NCI-H1092 treated with DMSO at 0.1 percent for 48 hours (cell line): Measurements from ENCODE around the gene TBC1D22A.

ENCODE experiments used
- DNase-seq: peaks from one replicate; lab custom pipeline; 2025; lab: John Stamatoyannopoulos, UW

TBC1D22A gene

DNA sequence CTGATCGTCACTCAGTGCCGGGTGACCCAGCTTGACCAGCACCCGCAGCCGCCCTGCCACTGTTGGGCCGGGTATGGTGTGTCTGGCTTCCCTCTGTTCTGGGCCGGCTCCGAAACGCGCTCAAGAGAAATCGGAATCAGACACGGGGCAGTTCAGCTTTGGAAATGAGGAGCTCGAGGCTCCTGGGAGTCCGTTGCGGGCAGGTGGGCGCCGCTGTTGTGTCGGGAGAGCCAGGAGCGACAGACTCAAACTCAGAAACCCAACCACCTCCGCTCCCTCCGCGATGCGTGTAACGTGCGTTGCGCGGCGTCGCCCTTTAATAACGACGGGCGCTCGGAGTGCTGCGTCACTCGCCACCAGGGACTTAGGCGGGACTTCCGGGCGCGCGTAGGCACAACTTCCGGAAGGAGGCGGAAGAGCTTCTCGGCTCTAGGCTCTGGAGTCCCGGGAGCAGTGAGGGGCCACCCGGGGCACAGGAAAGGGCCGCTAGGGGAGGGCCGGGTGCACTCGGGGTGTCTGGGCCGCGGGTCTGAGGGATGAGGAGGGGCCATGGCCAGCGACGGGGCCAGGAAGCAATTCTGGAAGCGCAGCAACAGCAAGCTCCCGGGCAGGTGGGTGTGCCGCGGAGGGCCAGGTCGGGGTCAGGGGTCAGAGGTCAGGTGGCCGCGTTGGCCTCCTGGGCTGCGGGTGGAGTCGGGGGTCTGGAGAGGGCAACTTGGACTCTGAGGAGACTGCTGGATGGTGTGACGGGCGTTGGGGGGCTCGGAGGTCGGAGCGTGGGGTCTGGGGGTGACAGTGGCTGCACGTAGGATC is at the start of gene TBC1D22A:
Gene TBC1D22A (plus strand): TSS at position 413 of the 813 bp plus-strand sequence. CDS start 137 bp downstream, at position 550.
- DNase-seq, result peak; percentile 64

GRCh38 chr22:46714550-46714949 is 47.9 kb upstream of the TBC1D22A start:
- no peak for DNase-seq

DNA sequence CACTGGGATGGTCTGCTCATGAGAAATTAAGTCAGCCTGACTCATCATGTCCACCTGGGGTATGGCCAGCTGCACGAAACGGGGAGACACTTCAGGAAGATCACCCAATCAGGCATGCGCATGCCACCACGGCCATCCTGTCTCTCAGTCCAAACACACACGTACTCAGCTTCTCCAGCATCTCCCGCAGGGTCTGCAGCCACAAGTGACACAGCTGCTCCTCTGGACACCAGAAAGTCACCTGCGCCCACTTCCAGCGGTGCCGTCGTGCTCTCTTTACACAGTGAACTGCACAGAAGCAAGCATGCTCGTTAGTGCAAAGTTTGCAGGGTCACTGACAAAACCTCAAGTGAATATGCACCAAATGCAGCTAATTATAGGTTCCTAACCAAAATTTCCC is 42.5 kb upstream of the TBC1D22A start:
- DNase-seq, result no peak

GRCh38 chr22:46721501-46722085 is 40.9 kb upstream of the TBC1D22A start:
- DNase-seq, result no peak

DNA sequence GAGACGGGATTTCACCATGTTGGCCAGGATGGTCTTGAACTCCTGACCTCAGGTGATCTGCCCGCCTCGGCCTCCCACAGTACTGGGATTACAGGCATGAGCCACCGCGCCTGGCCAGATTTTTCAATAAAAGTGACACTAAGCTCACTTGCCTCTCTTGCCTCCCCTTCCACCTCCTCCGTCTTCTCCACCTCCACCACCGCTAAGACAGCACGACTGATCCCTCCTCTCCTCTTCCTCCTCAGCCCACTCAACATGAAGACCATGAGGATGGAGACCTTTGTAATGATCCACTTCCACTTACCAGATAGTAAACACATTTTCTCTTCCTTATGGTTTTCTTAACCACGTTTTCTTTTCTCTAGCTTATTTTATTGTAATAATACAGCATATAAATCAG is 38.6 kb upstream of the TBC1D22A start:
- DNase-seq, result no peak

- no peak for DNase-seq
Measured at GRCh38 chr22:46725096-46725495, 37.4 kb upstream of the TBC1D22A start.

- peak; percentile 43 for DNase-seq
Measured at GRCh38 chr22:46726066-46726985, 36.1 kb upstream of the TBC1D22A start.

GRCh38 chr22:46726986-46727317 is 35.5 kb upstream of the TBC1D22A start:
- DNase-seq, result no peak

GRCh38 chr22:46727813-46728364 is 34.6 kb upstream of the TBC1D22A start:
- DNase-seq, result no peak

DNA sequence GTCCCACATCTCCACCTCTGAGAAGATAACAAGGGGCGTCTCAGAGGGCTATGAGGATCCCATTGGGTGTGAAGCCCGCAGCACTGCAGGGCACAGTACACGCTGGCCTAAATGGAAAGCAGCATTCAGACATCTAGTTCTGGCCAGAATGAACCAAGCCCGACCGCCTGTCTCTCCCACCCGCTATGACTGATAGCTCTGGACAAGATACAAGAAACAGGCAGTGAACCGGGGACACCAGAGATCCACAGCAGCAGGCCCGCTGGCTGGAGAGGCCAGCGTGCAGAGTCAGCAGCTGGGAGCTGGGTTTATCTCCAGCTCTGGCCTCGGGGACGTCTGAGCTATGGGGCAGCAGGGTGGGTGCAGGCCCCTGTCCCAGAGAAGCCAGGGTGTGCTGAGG is 34.0 kb upstream of the TBC1D22A start:
- DNase-seq, result no peak

DNA sequence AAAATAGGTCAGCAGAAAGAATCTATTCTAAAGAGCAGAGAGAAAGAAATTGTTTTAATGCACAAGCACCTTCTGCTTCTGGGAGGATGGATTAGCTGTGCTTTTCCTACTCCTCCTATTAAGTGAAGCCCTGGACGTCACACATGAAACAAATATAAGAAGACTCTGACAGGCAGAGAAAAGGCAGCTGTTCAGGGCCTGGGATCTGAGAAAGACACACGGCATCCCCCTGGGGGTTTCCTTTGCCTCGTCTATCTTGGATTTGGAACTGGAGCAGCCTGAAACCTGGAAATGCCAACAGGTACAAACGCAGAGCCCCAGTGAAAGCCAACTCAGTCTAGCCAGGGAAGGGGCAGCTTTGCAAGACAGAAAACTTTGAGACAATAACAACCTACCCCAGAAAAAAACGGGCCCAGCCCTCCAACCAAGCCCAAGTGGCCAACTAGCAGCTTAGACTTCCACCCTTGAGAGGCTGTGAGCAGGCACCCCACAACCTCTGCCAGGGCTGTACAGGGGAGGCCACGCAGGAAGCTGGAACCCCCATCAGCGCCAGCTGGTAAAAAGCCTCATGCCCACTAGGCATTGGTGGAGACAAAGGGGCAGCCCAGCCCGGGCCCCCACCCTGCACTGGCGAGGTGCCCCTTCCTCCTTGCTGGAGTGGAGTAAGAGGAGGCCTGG is 31.7 kb upstream of the TBC1D22A start:
- DNase-seq, result no peak

DNA sequence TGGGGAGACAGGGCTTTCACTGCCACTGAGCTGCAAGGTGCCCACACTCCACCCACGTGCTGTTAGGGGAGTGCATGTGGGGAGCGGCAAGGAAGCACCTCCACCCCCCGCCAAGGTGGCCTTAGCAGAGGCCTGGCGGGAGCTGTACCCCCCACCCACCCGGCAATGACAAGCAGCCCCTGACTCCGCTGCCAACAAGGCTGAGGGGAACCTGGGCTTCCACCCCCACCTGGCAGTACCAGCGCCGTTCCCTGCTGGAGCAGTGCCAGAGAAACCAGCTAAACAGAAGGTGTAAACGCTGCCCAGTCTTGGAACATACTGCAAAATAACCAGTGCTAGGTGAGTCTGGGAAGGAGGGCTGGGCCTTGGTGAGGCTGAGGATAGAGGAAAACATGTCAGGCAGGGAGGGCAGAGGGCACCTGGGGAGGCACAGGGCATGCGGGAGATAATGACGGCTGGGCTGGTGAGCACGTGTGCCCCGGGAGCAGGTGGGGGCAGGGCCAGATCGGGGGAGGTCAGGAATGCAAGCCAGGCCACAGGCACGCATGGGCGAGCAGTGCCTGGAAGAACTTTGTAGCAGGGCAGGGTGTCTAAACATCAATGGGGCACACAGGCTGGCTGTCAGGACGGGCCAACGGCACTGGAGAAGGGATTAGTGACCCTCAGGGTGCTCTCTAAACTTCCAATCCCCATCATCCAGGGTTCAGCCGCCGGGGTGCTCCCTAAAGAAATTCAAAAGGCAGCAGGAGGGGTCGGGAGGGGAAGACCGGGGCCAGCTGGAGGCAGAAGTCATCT is 31.0 kb upstream of the TBC1D22A start:
- DNase-seq, result no peak

DNA sequence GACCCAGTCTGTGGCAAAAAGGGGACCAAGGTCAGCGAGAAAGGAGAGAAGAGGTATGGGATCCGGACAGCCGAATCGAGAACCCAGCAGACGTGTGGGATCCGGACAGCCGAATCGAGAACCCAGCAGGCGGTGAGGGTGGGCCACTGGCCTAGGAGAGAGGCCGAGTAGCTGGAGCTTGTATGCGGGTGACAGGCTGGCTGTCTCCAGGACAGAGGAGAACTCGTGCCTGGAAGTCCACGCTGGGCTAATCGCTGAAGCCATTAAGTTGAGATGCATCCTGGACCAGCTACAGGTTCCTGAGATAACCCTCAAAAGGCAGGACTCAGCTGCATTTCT is 30.4 kb upstream of the TBC1D22A start:
- no peak for DNase-seq

- no peak for DNase-seq
Measured at GRCh38 chr22:46732513-46732912, 29.9 kb upstream of the TBC1D22A start.

DNA sequence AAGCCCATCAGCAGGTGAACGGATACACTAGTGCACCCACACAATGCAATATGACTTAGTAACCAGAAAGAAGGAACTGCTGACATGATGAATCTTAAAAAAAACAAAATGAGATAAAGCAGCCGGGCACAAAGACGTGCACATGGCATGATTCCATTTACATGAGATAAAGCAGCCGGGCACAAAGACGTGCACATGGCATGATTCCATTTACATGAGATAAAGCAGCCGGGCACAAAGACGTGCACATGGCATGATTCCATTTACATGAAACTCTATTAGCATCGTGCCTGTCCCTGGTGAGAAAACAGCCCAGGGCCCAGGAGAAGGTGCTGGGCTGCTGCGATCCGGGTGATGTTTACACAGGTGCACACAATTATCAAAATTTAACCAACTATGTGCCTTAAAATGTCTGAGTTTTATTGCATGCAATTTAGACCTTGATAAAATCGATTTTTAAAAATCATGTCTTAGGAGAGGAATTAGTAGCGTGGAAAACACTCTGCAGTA is 28.2 kb upstream of the TBC1D22A start:
- DNase-seq, result peak; percentile 28

DNA sequence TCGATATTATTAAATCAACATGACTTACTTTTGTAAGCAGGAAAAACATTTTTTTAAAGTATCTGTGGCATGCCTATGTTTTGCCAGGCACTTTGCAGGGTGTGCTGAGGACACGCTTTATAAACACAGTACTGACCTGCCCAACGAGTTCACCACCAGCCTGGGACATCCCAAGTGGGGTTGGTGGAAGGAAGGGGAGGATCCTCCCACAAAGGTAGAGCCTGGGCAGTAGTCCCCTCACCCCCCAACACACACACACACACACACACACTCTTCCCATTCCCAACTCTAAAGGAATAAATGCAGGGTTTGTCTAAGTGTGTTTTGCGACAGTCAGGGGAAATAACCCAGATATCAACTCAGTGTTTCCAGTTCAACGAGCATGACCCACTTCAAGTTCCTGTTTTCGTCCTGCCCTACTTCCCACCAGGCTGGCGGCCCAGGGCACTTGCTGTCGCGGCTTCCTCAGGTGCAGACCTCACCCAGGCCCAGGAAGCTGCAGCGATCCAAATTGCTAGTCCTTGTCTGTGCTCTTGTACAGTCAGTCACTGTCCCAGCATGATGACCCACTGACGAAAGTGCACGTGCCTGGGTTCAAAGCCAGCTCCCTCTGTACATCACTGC is 27.5 kb upstream of the TBC1D22A start:
- no peak for DNase-seq

DNA sequence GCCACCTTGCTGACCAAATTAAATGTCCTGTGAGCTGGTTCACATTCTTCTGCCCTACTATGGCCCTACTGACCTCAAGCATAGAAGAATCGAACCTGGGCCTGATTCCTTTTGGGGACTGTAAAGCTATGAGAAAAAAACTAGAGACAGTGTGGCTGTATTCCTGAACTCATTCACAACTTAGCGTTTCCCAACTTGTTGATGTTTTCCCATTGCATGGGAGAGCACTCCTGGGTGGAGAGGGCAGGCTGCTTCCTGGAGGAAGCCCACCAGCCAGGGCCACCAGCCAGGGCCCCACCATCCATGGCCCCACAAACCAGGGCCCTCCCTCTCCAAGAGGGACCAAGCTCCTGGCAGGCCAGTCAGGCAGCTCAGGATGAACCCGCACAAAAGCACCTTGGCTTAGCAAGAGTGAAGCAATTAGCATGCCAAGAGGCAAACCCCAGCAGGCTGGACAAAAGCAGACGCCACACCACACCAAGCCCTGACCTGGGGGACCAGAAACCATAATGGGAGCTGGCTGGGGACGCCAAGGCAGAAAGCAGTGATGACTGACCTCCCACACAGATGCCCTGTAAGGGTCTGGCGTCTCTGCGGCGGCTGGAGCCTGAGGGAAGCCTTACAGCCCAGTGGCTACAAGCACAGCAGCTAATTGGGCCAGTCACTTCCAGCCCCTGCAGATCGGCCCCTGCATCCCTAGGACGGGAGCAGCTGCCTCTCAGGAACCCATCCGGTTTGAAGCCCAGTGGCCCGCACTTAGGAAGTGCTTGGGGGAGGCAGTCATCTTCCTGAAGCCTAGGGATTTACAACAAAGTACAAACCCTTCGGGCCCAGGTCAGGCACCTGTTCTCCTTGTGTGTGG is 26.5 kb upstream of the TBC1D22A start:
- DNase-seq, result no peak

GRCh38 chr22:46736705-46737104 is 25.7 kb upstream of the TBC1D22A start:
- DNase-seq, result no peak
